GM19438 (cell line): Measurements from ENCODE around the gene ERC2.

ENCODE experiments used
- ATAC-seq: cut with Tn5 transposase; IDR thresholded peaks from one replicate; pipeline ENCODE4 v1.9.1; 2021; ENCODE audit warnings: low read depth; ENCODE audit not compliant: unreplicated experiment

The ERC2 gene

DNA sequence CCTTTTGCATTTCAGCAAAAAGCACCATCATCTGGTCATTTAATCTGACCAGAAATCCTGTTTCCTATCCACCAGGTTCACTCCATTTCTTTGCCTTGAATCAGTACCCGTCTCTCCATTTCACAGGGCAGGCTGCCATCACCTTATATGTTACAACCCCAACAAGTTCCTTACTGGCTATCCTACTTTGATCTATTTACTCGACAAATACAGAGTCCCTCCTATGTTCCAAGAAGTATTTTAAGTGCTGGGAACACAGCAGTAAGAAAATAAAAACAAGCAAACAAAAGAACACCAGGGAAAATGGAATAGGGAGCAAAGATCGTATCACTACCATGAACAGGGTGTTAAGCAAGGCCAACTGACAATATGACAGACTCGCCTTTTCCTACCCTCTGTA lies 685.9 kb downstream of the ERC2 start:
- no peak for ATAC-seq

DNA sequence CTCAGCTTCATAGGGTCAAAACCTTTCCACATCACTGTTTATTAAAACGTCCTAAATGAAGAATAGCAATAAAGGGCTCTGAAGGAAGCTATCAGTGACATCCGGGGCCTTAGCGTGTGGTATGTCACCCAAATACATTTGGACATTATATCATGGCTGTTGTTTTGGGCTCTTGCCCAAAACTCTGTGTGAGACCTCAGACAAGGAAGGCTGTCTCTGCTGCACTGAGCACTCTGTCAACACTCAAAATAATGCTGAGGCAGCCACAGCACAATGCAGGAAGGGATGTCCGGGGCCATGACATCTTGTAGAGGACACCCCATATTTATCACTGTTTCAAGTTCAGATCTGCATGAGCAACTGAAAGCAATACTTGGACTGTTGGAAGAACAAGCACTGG lies 687.4 kb downstream of the ERC2 start:
- no peak for ATAC-seq

DNA sequence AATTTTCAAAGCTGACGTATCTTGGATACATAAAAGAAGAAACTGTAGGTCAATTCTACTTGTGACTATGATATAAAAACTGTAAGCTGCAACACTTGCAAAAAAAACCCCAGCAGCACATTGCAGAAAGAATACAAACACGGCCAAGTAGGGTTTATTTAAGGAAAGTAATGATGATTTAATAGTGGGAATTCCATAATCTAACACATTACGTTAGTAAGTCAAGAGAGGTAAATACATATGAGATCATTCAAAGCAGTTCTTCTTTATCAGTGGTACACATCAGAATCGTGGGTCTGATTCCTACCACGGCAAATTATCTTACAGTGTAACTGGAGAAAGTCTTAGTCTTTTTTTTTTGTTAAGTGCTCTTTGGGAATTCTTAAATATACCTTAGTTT lies 688.7 kb downstream of the ERC2 start:
- no peak for ATAC-seq

DNA sequence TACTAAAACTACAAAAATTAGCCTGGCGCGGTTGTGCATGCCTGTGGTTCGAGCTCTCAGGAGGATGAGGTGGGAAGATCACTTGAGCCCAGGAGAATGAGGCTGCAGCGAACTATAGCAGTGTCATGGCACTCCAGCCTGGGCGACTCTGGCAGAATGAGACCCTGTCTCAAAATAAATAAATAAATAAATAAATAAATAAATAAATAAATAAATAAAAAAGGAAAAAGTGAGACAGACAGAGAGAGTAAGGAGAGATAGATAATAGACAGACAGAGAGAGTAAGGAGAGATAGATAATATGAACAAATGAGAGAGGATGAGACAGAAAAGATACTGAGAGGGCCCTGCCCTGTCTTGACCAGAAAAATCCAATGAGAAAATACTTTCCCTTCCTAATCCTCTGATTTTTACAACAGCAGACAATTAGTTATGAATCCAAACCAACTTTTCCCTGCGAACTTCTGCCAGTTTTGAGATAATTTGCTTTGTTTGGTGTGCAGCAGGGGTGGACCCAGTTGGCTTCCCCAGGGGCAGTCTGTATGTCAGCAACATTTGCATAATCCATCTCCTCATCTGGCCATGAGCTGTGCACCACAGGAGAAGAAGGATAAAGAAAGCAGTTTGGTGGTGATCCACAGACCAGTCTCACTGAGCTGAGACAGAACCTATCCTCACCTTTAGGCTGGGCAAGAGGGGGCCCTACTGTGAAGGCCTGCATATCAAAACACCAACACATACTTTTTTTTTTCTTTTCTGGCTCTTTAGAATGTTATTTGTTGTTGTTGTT lies 692.7 kb downstream of the ERC2 start:
- ATAC-seq = no peak

DNA sequence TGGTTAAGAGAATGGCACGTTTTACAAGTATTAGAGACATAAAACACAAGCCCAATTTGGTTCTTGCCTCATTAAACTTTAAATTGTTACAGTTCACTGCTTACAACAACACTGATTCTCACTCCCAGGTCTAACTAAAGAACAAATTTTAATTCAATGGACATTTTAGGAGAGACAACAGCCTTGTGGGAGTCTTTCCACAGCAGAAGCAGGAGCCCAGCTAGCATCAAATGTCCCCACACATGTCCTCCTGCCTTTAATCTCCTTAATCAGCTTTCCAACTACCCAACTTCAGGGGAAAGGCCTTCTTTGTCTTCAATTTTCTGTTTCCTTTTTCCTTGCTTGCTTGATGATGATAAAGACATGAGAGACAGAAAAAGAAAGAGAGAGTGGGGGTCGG lies 693.4 kb downstream of the ERC2 start:
- no peak for ATAC-seq

DNA sequence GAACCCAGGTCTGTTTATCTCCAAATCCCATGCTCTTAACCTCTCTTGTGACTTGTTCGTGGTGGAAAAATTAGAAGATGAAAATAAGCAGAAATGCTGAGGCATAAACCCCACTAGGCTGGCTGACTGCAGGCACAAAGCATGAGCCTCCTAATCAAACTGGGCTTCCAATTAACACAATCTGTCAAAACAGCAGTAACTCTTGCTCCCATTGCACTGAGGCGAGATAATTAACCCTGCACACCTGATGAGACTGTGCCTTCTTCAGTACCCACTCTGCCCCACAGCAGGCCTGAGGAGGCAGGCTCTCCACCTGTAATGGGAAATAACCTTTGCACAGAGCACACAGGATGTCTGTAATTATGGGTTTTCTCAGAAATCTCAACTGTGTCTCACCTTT lies 696.8 kb downstream of the ERC2 start:
- no peak for ATAC-seq

DNA sequence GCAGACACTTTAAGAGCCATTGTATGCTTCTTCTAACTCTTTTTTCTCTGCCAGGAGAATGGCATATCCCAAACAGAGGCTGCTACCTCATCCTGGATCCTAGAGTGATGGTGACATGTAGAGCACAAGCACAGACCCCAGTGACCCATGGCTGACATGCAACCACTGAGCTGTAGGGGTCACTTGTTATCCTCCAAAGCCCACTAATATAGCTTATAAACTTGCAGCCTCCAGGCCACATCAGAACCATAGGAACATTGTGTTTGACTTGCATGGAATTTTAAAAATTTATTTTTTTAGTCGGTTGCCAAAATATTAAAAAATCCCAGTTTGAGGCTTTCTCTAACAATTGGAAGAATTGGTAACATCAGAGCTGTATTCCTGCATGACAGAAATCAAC lies 698.2 kb downstream of the ERC2 start:
- no peak for ATAC-seq

DNA sequence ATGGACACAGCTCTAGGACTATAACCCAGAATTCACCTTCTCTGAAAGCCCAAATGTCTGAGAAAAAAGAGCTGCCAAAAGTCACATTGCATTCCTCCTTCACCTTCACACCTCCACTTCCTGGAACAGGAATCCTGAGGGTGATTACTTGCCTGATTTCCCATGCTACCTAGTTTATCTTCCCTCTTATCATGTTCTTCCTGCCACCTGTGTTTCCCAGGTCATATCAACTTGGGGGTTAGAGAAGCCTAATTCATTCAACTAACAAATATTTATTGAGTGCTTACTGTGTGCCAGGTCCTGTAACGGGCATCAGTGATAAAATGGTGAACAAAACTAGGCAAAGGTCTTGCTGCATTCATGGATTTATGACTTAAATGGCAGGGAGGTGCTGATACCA lies 701.5 kb downstream of the ERC2 start:
- ATAC-seq = no peak

DNA sequence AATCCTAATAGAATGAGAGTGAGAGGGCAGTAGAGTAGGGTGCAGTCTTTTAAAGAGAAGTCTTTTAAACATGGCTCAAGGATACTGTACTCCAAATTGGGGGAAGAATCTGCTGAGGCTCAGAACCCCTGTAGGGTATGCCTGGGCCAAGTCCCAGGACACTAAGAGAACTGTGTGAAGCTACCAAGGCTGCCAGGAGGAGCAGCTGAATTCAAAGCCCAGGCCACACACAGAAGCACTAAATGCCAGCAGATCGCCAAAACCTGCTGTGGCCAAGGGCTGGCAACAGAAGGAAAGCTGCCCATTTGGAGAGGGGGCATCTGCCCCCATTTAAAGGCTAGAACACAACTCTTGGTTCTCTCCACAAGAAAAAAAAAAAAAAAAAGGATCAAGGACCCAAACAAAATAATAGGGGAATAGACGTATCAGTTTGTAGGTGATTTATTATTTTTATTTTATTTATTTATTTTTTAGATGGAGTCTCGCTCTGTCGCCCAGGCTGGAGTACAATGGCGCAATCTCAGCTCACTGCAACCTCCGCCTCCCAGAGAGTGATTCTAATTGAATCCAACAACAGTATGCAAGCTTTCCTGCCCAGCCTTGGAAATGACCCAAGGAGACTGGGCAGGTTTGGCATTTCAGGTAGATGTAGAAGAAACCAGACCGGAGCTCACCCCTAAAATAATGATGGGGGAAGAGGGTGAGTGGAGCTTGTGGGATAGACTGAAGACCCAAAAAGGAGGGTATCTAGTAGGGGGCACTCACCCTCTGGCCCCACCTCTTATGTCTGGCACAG lies 702.2 kb downstream of the ERC2 start:
- no peak for ATAC-seq

DNA sequence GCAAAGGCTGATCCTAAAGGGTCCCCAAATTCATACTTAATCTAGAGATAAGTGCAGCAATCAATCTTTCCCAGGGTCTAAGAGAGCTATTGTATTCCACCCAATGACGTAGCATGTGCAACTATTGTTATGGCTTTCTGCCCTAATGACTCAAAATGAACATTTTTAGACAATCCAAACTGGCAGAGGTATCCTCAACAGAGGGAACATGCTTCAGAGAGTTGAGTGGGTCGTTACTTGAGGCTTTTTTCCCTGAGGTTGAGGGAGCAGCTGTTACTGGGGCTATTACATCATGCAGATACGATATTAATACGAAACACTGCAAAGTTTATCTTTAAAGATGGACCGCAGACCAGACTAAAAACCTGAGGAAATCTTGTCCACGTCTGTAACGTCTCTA lies 702.9 kb downstream of the ERC2 start:
- ATAC-seq = no peak

DNA sequence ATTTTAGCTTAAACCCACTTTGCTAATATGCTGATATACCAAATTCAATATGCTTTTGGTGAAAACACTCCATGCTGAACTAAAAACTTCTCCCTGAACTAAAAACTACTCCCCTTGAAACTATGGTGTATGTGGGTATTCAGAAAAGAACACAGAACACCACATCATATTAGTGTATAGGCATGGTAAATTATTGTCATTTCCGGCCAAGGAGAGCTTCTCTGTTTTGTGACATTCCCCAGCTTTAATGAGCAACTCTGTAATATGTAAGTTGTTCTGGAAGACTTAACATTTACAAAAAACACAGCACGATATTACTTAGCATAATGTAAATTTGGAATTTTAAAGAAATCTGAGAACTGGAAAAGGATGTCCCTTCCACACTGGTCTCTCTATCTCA lies 711.3 kb downstream of the ERC2 start:
- ATAC-seq = no peak

DNA sequence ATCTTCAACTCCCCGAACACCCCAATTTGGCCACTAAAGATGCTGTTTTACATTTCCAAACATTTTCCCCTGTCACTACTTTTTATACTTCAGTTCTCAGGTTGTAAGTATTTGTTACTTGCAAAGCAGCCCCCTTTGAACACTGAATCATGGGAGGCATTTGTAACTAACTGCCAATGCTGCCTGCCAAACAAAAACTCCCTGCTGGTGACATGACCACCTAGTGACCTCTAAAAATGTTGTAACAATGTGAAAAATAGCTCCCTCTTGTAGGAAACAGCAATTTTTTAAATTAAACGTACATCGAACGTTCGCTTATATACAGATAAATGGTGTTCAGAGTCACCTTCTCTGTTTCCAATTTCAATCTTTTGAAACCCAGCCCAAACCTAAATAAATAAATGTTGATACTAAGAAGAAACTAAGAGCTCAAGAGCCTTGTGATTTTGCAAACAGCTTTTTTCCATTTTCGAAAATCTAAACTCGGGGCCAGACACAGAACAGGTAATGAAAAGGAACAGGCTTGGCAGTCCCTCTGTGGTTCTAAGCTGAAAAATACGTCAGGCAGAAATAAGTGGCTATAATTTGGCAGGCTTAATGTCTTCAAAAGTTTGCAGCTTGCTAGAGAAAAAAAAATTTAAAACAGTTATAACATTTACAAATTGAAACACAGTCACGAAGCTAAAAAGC lies 712.6 kb downstream of the ERC2 start:
- no peak for ATAC-seq

DNA sequence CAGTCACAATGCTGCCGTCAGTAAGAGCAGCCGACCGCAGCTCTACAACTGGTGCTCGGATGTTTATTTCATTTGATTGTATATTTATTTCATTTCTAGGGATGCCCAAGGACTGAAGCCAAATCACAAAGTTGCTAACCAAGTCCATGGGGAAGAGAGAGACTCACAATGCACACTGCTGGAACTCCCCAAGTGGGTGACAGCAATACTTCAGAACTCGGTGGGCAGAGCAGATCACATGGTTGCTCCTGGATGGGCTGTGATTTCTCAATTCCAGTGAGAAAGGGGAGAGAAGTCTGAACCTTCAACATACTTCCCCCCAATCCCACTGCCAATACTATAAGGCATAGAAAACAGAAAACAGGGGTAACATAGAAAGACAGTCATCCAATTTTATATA lies 715.4 kb downstream of the ERC2 start:
- no peak for ATAC-seq

DNA sequence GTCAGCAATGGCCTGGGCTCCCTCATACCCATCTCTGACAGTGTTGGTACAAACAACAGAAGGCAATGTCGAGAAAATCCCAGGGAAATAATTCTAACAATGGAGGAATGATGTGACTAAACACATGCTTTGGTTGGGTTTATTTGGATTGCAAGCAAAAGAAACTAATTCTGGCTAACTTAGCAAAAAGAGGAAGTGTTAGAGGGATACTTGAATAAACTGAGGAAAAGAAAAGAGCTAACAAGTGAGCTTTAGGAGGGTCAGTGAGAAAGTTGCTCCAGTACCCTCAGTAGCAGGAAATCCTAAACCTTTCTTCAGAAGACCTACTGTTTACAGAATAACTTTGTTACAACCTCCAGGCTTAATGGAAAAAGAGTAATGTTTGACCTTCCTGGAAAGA lies 716.5 kb downstream of the ERC2 start:
- no peak for ATAC-seq

DNA sequence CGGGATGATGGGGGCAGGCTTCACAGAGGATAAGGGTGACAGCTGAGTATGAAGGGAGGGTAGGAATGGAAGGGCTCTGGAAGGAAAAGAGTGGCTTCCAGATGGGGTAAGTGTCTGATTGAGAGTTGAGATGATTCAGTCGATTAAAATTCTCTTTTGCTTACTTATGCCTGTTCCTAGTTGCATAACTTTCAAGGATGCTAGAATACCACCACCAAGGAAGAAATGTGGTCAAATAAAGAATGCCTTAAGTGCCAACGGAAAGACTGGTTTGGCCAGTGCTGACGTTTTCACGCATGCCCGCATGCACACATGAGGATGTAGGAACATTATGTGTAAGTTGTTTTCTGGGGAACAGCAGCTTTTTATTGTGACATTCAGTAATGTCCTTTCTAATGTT lies 717.7 kb downstream of the ERC2 start:
- ATAC-seq = no peak

DNA sequence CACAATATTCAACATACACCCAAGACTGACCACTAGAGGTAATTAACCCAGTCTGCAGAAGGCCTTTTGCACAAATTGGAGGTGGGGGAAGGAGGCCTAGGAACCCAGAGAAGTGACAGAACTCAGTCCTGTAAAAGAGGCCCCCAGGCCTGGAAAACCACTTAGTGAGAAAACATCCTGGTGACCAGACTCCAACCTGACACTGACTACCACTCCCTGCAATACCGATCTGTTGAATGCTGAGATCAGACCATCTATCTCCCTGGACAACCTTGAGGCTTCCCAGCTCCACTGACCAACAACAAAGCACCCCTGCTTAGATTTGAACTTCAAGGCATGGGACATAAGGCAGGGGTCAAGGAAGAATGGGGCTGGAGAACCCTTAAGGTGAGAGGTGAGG lies 719.2 kb downstream of the ERC2 start:
- no peak for ATAC-seq

DNA sequence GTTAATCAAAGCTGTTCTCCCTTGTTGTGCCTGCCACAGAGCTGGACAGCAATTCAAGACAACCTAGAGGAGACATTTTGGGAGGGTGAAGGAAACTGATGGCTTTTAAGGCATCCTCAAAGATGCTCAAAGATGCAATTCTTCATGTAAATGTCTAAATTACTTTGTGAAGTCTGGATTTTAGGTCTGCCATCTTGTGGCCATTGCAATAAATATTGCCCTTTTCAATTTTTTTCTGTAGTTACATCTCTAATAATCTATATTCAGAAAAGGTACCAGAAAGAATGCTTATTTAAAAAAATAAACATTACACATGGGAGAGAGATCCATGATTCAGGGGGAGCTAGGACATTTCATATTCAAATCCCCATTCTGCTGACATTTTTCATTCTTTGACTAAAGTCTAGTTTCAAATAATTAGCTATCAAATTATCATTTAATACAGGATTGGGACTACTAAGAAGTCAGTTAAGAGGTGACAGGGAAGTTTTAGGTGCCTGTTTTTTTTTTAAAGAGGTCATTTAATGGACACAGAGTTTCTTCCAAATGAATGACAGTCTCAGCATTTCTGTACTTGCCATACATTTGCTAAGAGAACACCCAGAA lies 721.4 kb downstream of the ERC2 start:
- no peak for ATAC-seq

DNA sequence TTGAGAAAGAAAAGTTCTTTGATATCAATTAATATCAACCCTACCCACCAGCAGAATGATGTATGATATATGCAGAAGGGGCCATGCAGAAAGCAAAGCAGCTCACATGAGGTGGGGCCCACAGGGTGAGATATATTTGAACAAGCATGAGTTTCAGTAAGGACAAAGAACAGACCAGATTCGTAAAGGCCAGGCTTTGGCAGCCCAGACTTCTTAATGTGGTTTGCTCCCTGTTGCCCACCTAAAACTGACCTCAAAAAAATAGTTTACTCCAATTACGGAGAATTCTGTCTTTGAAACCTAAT lies 725.5 kb downstream of the ERC2 start:
- no peak for ATAC-seq

DNA sequence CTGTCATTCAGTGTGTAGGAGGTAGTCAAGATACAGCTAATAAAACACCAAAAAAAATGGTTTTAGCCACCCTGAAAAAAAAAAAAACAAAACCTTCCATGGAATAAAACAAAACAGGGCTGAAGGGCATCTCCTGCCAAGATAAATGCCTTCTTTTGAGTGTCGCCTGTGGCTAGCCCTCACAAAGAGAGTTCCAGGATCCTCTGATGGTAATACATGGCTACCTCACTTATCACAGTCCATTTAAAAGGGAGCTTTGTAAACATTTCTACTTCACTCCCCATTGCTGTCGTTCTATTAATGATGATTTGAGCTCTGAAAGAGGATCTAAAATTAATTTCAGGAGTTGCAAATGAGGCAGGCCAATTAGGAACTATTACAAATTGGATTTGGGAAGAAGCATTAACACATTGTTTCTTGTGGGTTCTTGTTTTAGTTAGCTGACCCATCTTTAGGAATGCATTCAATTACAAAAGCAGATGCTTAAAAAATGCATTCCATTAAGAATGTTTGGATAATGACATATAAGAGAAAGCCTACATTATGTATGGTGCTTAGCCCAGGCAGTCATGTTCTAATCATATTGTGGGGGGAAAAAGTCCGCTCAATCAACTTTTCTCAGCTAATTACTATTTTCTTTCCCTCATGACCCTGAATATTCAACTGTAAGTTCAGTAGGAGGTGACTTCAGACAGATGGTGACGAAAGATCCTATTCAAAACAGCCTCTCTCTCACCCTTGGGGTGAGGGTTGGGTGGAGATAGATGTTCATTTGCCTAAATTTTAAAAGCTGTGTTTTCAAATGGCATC lies 726.0 kb downstream of the ERC2 start:
- no peak for ATAC-seq

DNA sequence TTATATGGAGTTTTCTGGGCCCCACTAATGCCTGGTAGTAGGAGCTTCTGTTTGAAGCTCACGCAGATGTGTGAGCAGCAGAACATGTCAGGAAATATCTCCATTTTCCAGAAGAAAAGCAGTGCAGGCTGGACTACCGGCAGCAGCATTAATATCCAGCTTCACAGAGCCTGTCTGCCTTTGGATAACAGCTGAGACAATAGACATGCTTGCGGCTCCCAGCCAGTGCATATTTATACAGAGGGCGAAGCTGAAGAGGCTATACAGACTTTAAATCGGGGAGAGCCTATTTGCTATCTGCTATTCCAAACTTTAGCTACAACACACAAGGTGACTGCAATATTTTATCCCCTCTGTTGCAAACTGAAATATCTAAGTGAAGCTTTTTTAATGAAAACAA lies 731.1 kb downstream of the ERC2 start:
- ATAC-seq = no peak

DNA sequence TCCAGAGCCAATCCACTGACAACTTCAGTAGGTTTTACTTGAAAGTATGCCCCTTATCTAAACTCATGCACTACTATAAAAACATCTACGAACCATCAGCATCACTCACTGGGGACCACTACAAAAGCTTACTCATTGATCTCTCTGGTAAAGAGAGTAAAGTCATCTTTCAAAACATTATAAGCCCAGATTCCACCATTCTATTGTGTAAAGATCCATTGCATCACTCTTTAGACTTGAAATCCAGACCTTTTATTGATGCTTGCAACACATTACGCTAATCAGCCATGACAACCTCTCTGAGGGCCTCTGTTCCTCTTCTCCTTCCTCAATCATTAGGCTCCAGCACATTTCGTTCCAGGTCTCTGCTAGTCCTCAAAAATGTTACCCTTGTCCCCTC lies 732.3 kb downstream of the ERC2 start:
- no peak for ATAC-seq
